DMS153 (cell line): Measurements from ENCODE around the gene PRKCSH.
"Not testable (repeated sequence)": the region's sequence is repeated elsewhere in the genome, so short reads cannot be mapped to it uniquely, and the experiment has no call there.

Experiments used
- DNase-seq: peaks from one replicate; lab custom pipeline; 2025; lab: John Stamatoyannopoulos, UW

Gene PRKCSH

GRCh38 chr19:11435057-11435832 lies at the start of gene PRKCSH, which contains the start of gene ODAD3:
TSS of gene PRKCSH (plus strand) at chr19:11435635. CDS start at chr19:11436118, 483 bp downstream.
TSS of gene ODAD3 (minus strand) at chr19:11435121. CDS start at chr19:11435016, 105 bp downstream.
- peak; percentile 100 for DNase-seq

GRCh38 chr19:11387162-11388034 lies 48.0 kb upstream of the PRKCSH start:
- DNase-seq, result peak; percentile 15

- DNase-seq, result no peak
These were observed 45.1 kb upstream of the PRKCSH start for GRCh38 chr19:11390359-11390758.

GRCh38 chr19:11390933-11391680 lies 44.3 kb upstream of the PRKCSH start:
- DNase-seq, result no peak

GRCh38 chr19:11397089-11397610 lies 38.3 kb upstream of the PRKCSH start:
- no peak for DNase-seq

- no peak for DNase-seq
These were observed 35.8 kb upstream of the PRKCSH start for GRCh38 chr19:11399667-11400066.

- DNase-seq, result no peak
These were observed 34.6 kb upstream of the PRKCSH start for GRCh38 chr19:11400798-11401197.

GRCh38 chr19:11401808-11402543 lies 33.5 kb upstream of the PRKCSH start:
- DNase-seq, result no peak

- DNase-seq, result no peak
These were observed 30.7 kb upstream of the PRKCSH start for GRCh38 chr19:11404588-11405222.

GRCh38 chr19:11405846-11406643 lies 29.4 kb upstream of the PRKCSH start:
- DNase-seq, result no peak

GRCh38 chr19:11406703-11407236 lies 28.7 kb upstream of the PRKCSH start:
- not testable (repeated sequence) for DNase-seq

GRCh38 chr19:11408591-11408990 lies 26.8 kb upstream of the PRKCSH start:
- no peak for DNase-seq

- DNase-seq, result no peak
These were observed 24.8 kb upstream of the PRKCSH start for GRCh38 chr19:11410682-11411081.

- no peak for DNase-seq
These were observed 20.9 kb upstream of the PRKCSH start for GRCh38 chr19:11414544-11414943.

- DNase-seq, result no peak
These were observed 18.9 kb upstream of the PRKCSH start for GRCh38 chr19:11416346-11417052.

GRCh38 chr19:11418094-11418548 lies 17.3 kb upstream of the PRKCSH start:
- no peak for DNase-seq

- DNase-seq, result peak; percentile 70
These were observed 16.6 kb upstream of the PRKCSH start, which contains the start of gene RGL3 for GRCh38 chr19:11418549-11419506. TSS of gene RGL3 (minus strand) at chr19:11419314. CDS start at chr19:11419278, 36 bp downstream.
